ENCODE data around the gene RIT2. TPM values are rescaled to one million over a fixed set of nuclear protein-coding genes. Genes with fewer than 3 reads are reported as not detected.

Gene RIT2
- total RNA-seq, 2 experiments from 2014 or later: not detected

GRCh38 chr18:43022874-43023273 lies 92.6 kb downstream of the RIT2 start:
- Mint-ChIP-seq H3K27me3 (no peaks in the 10 kb centered on the region), H3K9me3 (peaks cover 13% of the 10 kb centered on the region), H3K4me1 (no peaks in the 10 kb centered on the region), H3K27ac (no peak overlapping the region), H3K4me3 (no peak overlapping the region), H3K36me3 (ENCODE audit: low read depth) (no peaks in the 10 kb centered on the region)
- CTCF ChIA-PET: no interaction called here
- DNase-seq: no peak
- POLR2A ChIA-PET: no interaction called here

DNA sequence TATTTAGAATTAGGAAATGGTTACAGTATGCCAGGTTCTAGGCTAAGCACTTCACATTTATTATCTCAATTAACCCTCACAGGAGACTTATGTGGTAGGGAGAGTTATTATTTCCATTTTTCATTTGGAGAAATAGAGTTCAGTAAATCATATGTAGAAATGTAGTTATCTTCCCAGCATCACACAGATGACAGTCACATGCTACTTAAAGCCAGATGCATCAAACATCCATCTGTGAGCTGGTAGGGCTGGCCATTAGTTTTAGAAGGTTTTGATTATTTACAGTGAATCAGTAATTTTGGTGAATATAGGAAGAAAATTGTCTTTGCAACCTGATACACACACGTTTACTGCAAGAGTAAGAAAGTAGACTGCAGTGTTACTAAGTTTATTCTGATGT lies 97.9 kb downstream of the RIT2 start:
- H3K27ac Mint-ChIP-seq: no peak overlapping the region
- peaks cover 9% of the 10 kb centered on the region for H3K9me3 Mint-ChIP-seq
- DNase-seq: no peak
- no peaks in the 10 kb centered on the region for H3K36me3 Mint-ChIP-seq (ENCODE audit: low read depth)
- ChIA-PET POLR2A (no interaction called here), CTCF (no interaction called here)
- no peaks in the 10 kb centered on the region for H3K27me3 Mint-ChIP-seq
- no peaks in the 10 kb centered on the region for H3K4me1 Mint-ChIP-seq
- H3K4me3 Mint-ChIP-seq: no peak overlapping the region

- POLR2A ChIA-PET: no interaction called here
- Mint-ChIP-seq H3K27me3 (no peaks in the 10 kb centered on the region), H3K4me3 (no peak overlapping the region), H3K27ac (no peak overlapping the region), H3K4me1 (no peaks in the 10 kb centered on the region), H3K9me3 (peaks cover 7% of the 10 kb centered on the region), H3K36me3 (ENCODE audit: low read depth) (no peaks in the 10 kb centered on the region)
- CTCF ChIA-PET: no interaction called here
- no peak for DNase-seq
Measured at GRCh38 chr18:43013486-43013885, 102.0 kb downstream of the RIT2 start.

DNA sequence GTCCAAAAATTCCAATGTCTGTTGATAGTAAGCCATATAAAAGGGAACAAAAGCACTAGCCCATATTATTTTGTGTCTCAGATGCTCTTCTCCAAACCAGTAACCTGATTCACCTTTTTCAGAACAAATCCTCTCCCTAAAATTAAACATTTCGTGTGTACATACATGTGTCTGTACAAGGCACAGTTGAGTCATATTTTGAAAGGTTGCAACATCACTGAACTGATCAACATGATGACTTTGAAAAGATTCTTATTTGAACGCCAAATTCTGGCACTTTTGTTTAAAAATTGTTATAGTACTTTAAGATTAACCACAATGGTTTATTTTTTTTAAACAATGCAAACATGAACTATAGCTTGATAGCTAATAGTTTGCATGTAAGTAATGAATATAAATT lies 102.5 kb downstream of the RIT2 start:
- peaks cover 7% of the 10 kb centered on the region for H3K9me3 Mint-ChIP-seq
- no peak for DNase-seq
- H3K27ac Mint-ChIP-seq: no peak overlapping the region
- H3K27me3 Mint-ChIP-seq: no peaks in the 10 kb centered on the region
- CTCF ChIA-PET: no interaction called here
- no peak overlapping the region for H3K4me3 Mint-ChIP-seq
- POLR2A ChIA-PET: no interaction called here
- no peaks in the 10 kb centered on the region for H3K4me1 Mint-ChIP-seq
- H3K36me3 Mint-ChIP-seq (ENCODE audit: low read depth): no peaks in the 10 kb centered on the region

GRCh38 chr18:43010611-43011010 lies 104.9 kb downstream of the RIT2 start:
- ChIA-PET POLR2A (no interaction called here), CTCF (no interaction called here)
- no peaks in the 10 kb centered on the region for H3K27me3 Mint-ChIP-seq
- H3K9me3 Mint-ChIP-seq: peaks cover 7% of the 10 kb centered on the region
- no peak for DNase-seq
- no peaks in the 10 kb centered on the region for H3K36me3 Mint-ChIP-seq (ENCODE audit: low read depth)
- H3K4me3 Mint-ChIP-seq: no peak overlapping the region
- no peaks in the 10 kb centered on the region for H3K4me1 Mint-ChIP-seq
- H3K27ac Mint-ChIP-seq: no peak overlapping the region

DNA sequence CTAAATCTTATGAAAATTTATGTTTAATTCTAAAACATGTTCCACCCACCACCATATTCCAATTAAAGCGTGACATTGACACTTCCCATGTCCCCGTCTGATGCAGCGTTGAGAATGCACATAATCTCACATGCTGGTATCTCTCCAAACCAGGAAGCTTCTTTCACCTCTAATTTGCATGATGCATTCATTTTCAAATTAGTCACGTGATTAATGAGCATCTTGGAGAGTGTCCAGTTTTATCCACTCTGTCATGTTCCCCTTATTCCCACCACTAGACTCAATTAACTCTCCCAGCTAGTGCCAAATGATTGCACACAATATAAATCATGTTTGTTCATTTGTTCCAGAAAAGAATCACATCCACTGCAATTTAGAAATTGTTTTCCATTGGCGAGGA lies 105.8 kb downstream of the RIT2 start:
- H3K4me1 Mint-ChIP-seq: no peaks in the 10 kb centered on the region
- H3K36me3 Mint-ChIP-seq (ENCODE audit: low read depth): no peaks in the 10 kb centered on the region

GRCh38 chr18:43007365-43007764 lies 108.1 kb downstream of the RIT2 start:
- ChIA-PET POLR2A (no interaction called here), CTCF (no interaction called here)
- Mint-ChIP-seq H3K4me3 (no peak overlapping the region), H3K36me3 (ENCODE audit: low read depth) (no peaks in the 10 kb centered on the region), H3K9me3 (peaks cover 11% of the 10 kb centered on the region), H3K27me3 (no peaks in the 10 kb centered on the region), H3K4me1 (no peaks in the 10 kb centered on the region), H3K27ac (no peak overlapping the region)
- DNase-seq: no peak

More for the DNA sequence above, 105.8 kb downstream of the RIT2 start:
- POLR2A ChIA-PET: no interaction called here
- no peak for DNase-seq
- Mint-ChIP-seq H3K4me3 (no peak overlapping the region), H3K27me3 (no peaks in the 10 kb centered on the region), H3K27ac (no peak overlapping the region), H3K9me3 (peaks cover 7% of the 10 kb centered on the region)
- CTCF ChIA-PET: no interaction called here

DNA sequence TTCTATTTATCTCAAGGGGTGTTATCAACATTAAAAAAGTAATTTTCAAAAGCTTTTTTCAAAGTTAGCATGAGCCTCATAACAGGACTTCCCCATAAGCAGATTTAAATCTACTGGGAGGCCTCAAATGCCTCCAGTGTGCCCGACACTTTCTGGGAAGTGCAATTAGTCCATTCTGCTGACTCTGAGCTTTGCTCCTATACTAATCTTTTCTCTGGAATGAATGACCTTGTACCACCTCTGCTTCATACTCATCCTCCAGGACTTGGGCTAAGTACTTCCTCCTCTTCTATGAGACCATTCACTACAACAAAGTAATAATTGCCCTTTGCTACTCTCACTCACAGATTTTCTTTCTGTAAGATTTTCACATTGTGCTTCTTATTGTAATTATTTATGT lies 111.1 kb downstream of the RIT2 start:
- no peak overlapping the region for H3K27ac Mint-ChIP-seq
- no peaks in the 10 kb centered on the region for H3K27me3 Mint-ChIP-seq
- CTCF ChIA-PET: no interaction called here

DNA sequence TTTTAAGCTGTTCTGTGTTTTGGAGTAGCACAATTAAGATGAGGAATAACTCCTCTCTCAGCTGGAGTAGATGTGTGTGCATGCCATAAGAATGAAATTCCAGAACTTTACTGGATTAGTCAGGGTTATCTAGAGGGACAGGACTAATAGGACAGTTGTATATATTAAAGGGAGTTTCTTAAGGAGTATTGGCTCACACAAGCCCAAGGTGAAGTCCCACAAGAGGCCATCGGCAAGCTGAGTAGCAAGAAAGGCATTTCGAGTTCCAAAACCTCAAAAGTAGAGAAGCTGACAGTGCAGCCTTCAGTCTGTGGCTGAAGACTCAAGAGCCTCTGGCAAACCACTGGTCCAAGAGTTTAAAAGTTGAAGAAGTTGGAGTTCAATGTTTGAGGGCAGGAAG lies 113.7 kb downstream of the RIT2 start:
- Mint-ChIP-seq H3K27ac (no peak overlapping the region), H3K9me3 (peaks cover 10% of the 10 kb centered on the region), H3K4me3 (no peak overlapping the region), H3K36me3 (ENCODE audit: low read depth) (no peaks in the 10 kb centered on the region), H3K4me1 (no peaks in the 10 kb centered on the region), H3K27me3 (no peaks in the 10 kb centered on the region)
- ChIA-PET POLR2A (no interaction called here), CTCF (no interaction called here)
- no peak for DNase-seq

More for the DNA sequence above, 111.1 kb downstream of the RIT2 start:
- no peaks in the 10 kb centered on the region for H3K4me1 Mint-ChIP-seq
- DNase-seq: no peak
- no peak overlapping the region for H3K4me3 Mint-ChIP-seq
- H3K36me3 Mint-ChIP-seq (ENCODE audit: low read depth): no peaks in the 10 kb centered on the region
- peaks cover 8% of the 10 kb centered on the region for H3K9me3 Mint-ChIP-seq
- POLR2A ChIA-PET: no interaction called here

- H3K27me3 Mint-ChIP-seq: no peaks in the 10 kb centered on the region
- no peak overlapping the region for H3K27ac Mint-ChIP-seq
- ChIA-PET POLR2A (no interaction called here), CTCF (no interaction called here)
- no peak for DNase-seq
- peaks cover 15% of the 10 kb centered on the region for H3K9me3 Mint-ChIP-seq
- peaks cover 4% of the 10 kb centered on the region for H3K36me3 Mint-ChIP-seq (ENCODE audit: low read depth)
- H3K4me3 Mint-ChIP-seq: no peak overlapping the region
- no peaks in the 10 kb centered on the region for H3K4me1 Mint-ChIP-seq
Measured at GRCh38 chr18:42996824-42997223, 118.7 kb downstream of the RIT2 start.

GRCh38 chr18:42980426-42980825 lies 135.1 kb downstream of the RIT2 start:
- no peaks in the 10 kb centered on the region for H3K27me3 Mint-ChIP-seq
- no peaks in the 10 kb centered on the region for H3K4me1 Mint-ChIP-seq
- no peaks in the 10 kb centered on the region for H3K36me3 Mint-ChIP-seq (ENCODE audit: low read depth)
- H3K27ac Mint-ChIP-seq: no peak overlapping the region
- H3K4me3 Mint-ChIP-seq: no peak overlapping the region
- ChIA-PET CTCF (no interaction called here), POLR2A (no interaction called here)
- DNase-seq: no peak
- H3K9me3 Mint-ChIP-seq: peaks cover 8% of the 10 kb centered on the region

GRCh38 chr18:42977982-42978637 lies 137.4 kb downstream of the RIT2 start:
- ChIA-PET CTCF (no interaction called here), POLR2A (no interaction called here)
- Mint-ChIP-seq H3K4me1 (no peaks in the 10 kb centered on the region), H3K27ac (no peak overlapping the region), H3K36me3 (ENCODE audit: low read depth) (no peaks in the 10 kb centered on the region), H3K9me3 (peaks cover 8% of the 10 kb centered on the region), H3K4me3 (no peak overlapping the region), H3K27me3 (no peaks in the 10 kb centered on the region)
- no peak for DNase-seq

DNA sequence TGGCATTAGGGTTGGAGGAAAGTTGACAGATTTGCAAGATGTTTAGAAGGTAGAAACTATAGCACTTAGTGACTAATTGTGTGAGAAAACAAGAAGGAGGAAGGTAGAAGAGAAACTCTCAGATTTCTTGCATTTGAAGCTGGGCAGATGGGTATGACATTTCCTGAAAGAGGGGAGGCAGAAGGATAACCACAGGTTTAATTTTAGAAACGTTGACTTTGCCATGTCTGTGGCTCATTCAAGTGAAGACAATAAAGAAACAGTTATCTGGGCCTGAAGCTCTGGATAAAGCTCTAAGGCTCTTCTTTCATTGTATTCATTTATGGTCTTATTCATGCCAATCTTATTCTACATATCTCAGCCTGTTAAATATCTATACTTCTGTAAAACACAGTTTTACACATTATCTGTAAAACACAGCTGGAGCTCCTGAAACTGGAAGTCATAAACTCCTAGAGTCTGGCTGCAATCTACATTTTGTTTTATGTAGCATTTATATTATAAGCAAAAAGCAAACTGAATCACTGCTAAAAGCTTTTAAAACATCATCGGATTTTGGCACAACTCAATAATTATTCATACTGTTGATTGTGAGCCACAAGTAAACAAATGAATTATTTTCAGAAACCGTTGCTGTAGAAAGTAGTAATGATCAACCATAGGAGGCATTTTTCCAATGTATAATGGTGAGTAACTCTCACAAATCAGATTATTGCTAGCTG lies 138.5 kb downstream of the RIT2 start:
- Mint-ChIP-seq H3K4me1 (no peaks in the 10 kb centered on the region), H3K4me3 (no peak overlapping the region), H3K27ac (no peak overlapping the region), H3K36me3 (ENCODE audit: low read depth) (no peaks in the 10 kb centered on the region), H3K9me3 (peaks cover 8% of the 10 kb centered on the region), H3K27me3 (no peaks in the 10 kb centered on the region)
- POLR2A ChIA-PET: no interaction called here
- DNase-seq: no peak
- CTCF ChIA-PET: no interaction called here

DNA sequence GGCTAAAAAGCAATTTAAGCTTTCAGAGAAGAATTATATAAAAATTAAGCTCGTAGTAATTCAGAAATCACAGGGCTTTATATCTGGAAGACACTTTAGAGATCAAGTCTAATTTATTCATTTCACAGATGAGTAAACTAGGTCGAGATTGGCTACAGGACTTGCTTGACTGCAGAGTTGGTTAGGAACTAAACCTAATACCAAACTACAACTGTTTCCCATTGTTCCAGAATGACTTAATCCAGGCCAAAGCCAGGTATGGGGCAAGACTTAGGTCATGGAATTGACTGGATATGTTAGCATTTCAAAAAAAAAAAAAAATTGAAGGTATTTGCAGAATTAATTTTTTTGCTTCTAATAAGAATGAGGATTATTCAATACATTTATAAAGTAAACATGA lies 146.1 kb downstream of the RIT2 start:
- Mint-ChIP-seq H3K27ac (no peak overlapping the region), H3K36me3 (ENCODE audit: low read depth) (no peaks in the 10 kb centered on the region), H3K4me1 (no peaks in the 10 kb centered on the region), H3K9me3 (peaks cover 2% of the 10 kb centered on the region), H3K4me3 (no peak overlapping the region), H3K27me3 (no peaks in the 10 kb centered on the region)
- POLR2A ChIA-PET: no interaction called here
- DNase-seq: no peak
- CTCF ChIA-PET: no interaction called here
